SU-DHL-6 (cell line): ENCODE data around the gene GRHL3.

Experiments
- CTCF ChIP-seq: fragments of 200-600 bp; sonication (generic); IDR thresholded peaks from one replicate; pipeline ENCODE4 v1.5.1; 2017; ENCODE audit warnings: antibody characterized with exemption, mild to moderate bottlenecking, low read length, moderate library complexity; ENCODE audit not compliant: insufficient read depth, poor library complexity, severe bottlenecking
- EZH2phosphoT487 ChIP-seq: fragments of 200-600 bp; sonication (generic), shearing (Covaris generic); conservative IDR thresholded peaks from 2 replicates; pipeline ENCODE4 v1.6.1; 2018; ENCODE audit warnings: mild to moderate bottlenecking, antibody characterized with exemption, low read length, moderate library complexity, mixed read lengths

- TF ChIP-seq CTCF, result no peak
- no peak for TF ChIP-seq EZH2phosphoT487
These were observed 41.5 kb downstream of the GRHL3 start for GRCh38 chr1:24360681-24361080.
